H54 (cell line): ENCODE measurements around the gene CKAP5.

Experiments
- DNase-seq: peaks from one replicate; pipeline ENCODE4 v3.0.0; 2011; ENCODE audit warnings: low spot score, mixed read lengths; ENCODE audit not compliant: insufficient read length
- FAIRE-seq: peaks from 3 replicates; lab custom pipeline; 2011; peaks lifted over from hg19 to GRCh38; lab: Jason Lieb, UNC
- POLR2A ChIP-seq: IDR thresholded peaks from 2 replicates; pipeline ENCODE4 v1.6.1; 2011; ENCODE audit warnings: low read depth, mild to moderate bottlenecking, low read length

The CKAP5 gene

DNA sequence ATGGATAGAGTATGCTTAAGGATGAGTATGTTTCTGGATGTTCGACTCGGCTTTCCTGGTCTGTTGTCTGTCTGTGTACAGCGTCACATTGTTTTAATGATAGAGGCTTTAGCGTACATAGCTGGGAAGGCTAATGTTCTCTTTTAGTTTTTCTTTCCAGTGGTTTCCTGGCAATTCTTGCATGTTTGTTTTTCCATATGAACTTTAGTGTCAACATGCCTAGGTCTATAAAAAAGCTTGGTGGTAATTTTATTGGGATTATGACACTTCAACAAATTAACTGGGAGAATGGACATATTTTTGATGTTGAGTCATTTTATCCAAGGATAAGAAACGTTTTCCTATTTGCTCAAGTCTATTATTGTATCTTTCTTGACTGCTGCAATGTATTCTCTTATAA is 109.5 kb downstream of the CKAP5 start:
- DNase-seq, result no peak
- FAIRE-seq, result no peak
- TF ChIP-seq POLR2A, result no peak

DNA sequence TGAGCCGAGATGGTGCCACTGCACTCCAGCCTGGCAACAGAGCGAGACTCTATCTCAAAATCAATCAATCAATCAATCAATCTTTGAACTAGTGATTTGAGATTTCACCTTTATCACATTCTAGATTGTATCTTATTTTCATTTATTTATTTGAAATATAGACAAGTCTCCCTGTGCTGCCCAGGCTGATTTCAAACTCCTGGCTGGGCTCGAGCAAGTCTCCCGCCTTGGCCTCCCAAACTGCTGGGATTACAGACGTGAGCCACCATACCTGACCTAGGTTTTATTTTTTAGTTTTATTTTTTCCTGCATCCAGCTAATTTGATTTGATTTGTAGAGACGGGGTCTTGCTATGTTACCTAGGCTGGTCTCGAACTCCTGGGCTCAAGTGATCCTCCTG is 109.9 kb downstream of the CKAP5 start:
- TF ChIP-seq POLR2A, result no peak
- DNase-seq (no peak), FAIRE-seq (no peak)

DNA sequence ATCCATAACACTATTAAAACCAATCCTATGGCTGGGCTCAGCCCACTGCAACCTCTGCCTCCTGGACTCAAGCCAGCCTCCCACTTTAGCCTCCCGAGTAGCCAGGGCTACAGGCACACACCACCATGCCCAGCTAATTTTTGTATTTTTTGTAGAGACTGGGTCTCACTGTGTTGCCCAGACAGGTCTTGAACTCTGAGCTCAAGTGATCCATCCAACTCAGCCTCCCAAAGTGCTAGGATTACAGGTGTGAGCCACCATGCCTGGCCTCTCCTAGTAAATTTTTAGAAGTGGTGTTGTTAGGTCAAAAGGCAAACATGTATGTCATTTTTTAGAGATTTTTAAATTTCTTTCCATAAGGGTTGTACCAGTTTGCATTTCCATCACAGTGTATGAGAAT is 112.8 kb downstream of the CKAP5 start:
- FAIRE-seq, result no peak
- no peak for DNase-seq
- TF ChIP-seq POLR2A, result no peak

DNA sequence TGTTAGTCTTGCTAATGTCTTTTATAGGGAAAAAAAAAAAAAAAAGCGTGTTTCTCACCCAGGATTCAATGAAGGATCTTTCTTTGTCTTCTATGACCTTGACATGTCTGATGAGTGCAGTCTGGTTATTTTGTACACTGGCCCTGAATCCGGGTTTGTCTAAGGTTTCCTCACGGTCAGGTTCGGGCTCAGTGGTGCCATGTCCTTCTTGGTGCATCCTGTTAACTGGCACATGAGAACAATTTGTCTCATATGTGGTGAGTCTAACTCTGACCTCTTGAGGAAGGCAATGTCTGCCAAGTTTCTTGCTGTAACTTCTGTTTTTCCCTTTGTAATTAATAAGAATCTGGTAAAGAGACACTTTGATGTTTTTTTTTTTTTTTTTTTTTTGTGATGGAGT is 114.5 kb downstream of the CKAP5 start:
- no peak for FAIRE-seq
- no peak for DNase-seq

DNA sequence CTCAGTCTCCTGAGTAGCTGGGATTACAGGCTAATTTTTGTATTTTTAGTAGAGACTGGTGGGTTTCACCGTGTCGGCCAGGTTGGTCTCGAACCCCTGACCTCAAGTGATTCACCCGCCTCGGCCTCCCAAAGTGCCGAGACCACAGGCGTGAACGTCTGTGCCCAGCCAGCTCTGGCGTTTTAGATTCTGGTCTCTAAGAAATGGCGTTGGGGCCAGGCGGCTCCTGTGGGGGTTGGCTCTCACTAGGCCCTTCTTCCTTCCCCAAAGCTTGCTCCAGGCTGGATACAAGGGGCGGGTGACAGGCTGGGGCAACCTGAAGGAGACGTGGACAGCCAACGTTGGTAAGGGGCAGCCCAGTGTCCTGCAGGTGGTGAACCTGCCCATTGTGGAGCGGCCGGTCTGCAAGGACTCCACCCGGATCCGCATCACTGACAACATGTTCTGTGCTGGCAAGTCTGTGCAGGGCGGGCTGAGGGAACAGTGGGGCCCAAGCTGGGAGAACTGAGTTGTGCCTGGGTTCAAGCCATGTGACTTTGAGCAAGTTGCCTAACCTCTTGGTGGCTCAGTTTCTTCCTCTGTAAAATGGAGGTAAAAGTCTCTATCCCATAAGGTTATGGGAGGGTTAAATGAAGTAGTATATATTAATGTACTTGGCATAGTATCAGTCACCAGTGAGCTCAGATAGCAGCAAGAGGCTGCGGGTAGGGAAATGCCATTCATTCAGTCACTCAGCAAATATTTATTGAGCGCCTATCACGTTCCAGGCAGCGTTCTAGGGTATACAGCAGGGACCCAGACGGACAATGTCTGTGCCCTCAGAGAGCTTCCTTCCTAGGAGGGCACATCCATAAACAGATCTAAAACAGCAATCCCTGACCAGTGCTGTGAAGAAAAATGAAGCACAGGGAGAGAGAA is 116.7 kb downstream of the CKAP5 start:
- FAIRE-seq (no peak), DNase-seq (no peak)
- no peak for TF ChIP-seq POLR2A

More for the DNA sequence above, 114.5 kb downstream of the CKAP5 start:
- no peak for TF ChIP-seq POLR2A

DNA sequence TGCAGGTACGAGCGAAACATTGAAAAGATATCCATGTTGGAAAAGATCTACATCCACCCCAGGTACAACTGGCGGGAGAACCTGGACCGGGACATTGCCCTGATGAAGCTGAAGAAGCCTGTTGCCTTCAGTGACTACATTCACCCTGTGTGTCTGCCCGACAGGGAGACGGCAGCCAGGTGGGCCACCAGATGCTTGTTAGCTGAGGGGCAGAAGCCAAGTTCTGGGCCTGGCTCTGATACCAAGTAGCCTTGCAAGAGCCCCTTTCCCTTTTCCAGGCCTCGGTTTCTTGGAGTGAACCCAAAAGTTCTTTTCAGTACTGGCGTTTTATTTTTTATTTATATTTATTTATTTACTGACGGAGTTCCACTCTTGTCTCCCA is 117.4 kb downstream of the CKAP5 start:
- TF ChIP-seq POLR2A, result no peak
- no peak for DNase-seq
- no peak for FAIRE-seq

DNA sequence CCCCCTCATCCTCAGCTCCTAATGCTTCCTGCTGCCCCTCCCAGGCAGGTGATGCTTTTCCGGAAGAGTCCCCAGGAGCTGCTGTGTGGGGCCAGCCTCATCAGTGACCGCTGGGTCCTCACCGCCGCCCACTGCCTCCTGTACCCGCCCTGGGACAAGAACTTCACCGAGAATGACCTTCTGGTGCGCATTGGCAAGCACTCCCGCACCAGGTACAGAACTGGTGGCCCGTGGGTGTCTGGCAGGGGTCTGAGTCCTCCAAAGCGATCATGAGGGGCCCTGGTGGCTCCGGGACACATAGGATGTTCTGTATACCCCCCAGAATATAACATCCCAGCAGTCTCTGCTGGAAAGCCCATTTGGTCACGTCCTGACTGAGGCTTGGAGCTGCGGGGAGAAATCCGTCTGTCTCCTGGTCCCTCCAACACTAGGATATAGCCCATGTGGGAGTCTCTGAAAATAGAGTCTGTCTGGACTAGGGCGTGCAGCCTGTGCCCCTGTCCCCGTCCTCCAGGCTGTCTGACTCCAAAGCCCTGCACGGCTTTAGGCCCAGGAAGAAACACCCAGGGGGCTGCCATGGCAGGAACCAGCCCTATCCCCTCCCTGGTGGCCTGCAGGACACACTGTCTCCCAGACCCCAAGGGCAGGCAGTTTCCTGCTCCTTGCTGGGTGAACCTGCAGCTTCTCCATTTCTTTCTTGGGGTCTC is 118.0 kb downstream of the CKAP5 start:
- FAIRE-seq (no peak), DNase-seq (no peak)

DNA sequence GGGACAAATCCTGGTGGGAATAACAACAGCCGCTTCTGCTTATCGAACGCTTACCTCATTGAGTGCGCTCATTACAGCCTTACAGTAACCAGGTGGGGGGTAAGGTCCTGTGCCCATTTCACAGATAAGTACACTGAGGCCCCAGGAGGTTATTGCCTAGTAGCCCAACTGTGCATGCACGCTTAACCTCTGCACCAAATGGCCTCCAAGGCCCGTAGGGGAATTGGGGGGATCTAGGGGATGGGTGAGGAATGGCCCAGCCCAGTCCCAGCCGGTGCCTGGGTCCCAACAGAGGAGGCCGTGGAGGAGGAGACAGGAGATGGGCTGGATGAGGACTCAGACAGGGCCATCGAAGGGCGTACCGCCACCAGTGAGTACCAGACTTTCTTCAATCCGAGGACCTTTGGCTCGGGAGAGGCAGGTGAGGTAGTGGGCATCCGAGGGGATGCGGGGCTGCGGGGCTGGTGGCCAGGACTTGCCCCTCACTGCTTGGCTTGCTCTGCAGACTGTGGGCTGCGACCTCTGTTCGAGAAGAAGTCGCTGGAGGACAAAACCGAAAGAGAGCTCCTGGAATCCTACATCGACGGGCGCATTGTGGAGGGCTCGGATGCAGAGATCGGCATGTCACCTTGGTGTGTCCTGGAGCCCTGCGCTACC is 119.7 kb downstream of the CKAP5 start:
- TF ChIP-seq POLR2A, result no peak
- FAIRE-seq, result no peak
- DNase-seq, result no peak

More for the DNA sequence above, 118.0 kb downstream of the CKAP5 start:
- no peak for TF ChIP-seq POLR2A

DNA sequence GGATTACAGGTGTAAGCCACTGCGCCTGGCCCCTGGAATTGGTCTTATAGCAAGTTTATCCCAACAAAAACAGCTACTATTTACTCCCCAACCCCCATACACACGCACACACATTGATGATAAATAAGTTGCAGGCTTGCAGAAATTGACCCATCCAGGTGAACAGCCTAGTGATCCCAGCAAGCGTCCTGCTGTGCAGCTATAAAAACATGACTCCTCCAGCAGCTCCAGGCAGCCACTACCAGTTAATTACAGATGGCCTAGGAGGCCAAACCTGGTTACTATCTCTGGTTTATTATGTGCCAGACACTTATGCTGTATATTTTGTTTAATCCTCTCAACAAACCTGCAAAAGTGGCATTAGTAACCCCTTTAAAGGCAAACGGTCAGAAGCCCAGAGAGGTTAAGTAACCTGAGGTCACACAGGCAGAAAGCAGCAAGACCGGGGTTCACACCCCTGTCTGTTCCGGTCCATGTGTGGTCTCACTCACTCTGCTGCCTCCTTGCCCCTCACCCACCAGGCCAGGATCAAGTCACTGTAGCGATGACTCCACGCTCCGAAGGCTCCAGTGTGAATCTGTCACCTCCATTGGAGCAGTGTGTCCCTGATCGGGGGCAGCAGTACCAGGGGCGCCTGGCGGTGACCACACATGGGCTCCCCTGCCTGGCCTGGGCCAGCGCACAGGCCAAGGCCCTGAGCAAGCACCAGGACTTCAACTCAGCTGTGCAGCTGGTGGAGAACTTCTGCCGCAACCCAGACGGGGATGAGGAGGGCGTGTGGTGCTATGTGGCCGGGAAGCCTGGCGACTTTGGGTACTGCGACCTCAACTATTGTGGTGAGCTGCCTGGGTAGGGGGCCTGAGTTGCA is 120.5 kb downstream of the CKAP5 start:
- no peak for TF ChIP-seq POLR2A
- no peak for FAIRE-seq
- DNase-seq, result no peak

DNA sequence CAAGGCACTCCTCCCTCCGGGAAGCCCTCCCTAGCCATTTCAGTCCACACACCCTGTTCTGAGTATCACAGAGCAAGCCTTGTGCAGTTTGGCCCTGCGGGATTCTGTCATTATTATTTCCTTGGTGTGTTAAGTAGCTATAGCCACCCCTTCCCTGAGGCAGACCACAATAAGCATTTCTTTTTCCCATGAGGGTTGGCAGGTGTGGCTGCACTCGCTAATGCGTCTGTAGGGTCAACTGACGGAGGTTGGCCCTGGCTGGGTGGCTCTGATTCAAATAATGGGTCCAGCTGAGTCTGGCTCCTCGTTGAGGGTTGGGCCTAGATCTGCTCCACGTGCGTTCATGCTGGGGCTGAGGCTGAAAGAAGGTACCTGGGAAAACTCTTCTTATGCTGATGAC is 122.0 kb downstream of the CKAP5 start:
- no peak for TF ChIP-seq POLR2A
- DNase-seq (no peak), FAIRE-seq (no peak)

DNA sequence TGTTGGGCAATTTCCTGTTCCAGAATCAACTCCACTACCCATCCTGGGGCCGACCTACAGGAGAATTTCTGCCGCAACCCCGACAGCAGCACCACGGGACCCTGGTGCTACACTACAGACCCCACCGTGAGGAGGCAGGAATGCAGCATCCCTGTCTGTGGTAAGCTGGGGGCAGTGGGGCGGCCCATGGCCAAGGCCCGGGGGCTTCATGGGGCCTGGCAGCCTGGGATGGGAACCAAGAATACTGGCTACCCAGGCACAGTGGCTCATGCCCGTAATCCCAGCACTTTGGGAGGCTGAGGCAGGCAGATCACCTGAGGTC is 122.8 kb downstream of the CKAP5 start:
- no peak for DNase-seq
- no peak for TF ChIP-seq POLR2A
- no peak for FAIRE-seq

DNA sequence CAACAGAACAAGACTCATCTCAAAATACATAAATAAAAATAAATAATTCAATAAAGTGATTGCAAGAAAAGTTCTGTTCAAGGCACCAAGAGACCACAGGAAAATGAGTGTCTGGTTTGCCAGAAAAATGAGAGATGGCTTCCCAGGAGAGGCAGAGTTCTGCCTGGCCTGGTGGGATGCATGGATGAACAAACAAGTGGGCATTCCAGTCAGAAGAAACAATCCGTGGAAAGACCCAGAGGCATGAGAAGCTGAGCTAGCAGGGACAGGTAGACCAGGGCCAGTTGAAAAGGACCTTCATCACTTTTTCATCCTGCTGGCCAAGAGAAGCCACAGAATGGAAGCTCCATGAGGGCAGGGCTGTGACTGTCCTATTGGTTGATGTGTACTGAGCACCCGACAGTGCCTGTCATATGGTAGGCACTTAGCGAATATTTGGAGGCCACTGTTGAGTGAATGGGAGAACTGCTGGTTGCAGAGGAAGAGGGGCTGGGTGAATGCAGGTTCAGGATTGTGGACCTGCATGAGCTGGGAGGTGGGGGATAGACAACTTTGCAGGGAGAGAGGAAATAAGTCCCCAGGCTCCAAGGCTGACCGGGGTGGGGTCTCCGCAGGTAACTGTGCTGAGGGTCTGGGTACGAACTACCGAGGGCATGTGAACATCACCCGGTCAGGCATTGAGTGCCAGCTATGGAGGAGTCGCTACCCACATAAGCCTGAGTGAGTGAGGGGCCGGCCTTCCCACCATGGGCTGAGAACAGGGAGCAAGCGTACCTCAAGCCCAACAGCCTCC is 123.3 kb downstream of the CKAP5 start:
- DNase-seq (no peak), FAIRE-seq (no peak)
- no peak for TF ChIP-seq POLR2A

DNA sequence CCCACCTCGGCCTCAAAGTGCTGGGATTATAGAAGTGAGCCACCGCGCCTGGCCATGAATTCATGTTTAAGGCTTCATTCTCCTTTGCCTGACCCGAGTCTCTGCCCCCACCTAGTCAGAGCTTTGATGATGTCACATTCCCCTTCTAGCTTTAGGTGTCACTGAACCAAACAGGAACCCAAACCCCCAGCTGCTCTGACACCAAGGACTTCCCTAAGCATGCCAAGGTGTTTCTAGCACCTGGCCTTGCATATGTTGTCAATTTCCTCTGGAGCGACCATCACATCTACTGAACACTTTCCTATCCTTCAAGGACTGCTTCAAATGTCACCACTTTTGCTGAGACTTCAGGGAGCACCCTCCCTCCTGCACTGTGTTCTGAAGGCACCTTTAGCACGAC is 124.8 kb downstream of the CKAP5 start:
- DNase-seq (no peak), FAIRE-seq (no peak)
- no peak for TF ChIP-seq POLR2A
